H1 (cell line): ENCODE measurements around the gene GRIK1. TPM values are rescaled to one million over a fixed set of nuclear protein-coding genes. Genes with fewer than 3 reads are reported as not detected.

Experiments used
- NRF1 ChIP-seq: IDR thresholded peaks from 2 replicates; pipeline ENCODE4 v1.6.1; 2011; ENCODE audit warnings: mild to moderate bottlenecking, low read depth, low read length, improper control_type of control experiment
- polyA plus RNA-seq, 7 experiments: library from polyadenylated mRNA; depleted of rRNA in 3 of 7; stranded (reverse) in 5 of 7; unstranded in 2 of 7; fragments of >200 nt in 5 of 7; fragments of 200-250 nt in 2 of 7; gene quantifications; 1 replicate in 5 of 7; 2 replicates in 1 of 7; 4 replicates in 1 of 7; pipeline versions ENCODE4 v1.2.1 to v1.2.3, GENCODE V29; 2011 to 2013; ENCODE audit warnings: missing spikeins in 2 of 7, mixed read lengths in 2 of 7
- total RNA-seq: library from RNA; stranded (reverse); fragmentation: NEBNext Ultra II Directional; extraction: Animal tissue kit (Norgen Biotek cat#: 25700); gene quantifications from 2 replicates; pipeline ENCODE4 v1.2.1, GENCODE V29; 2021

The GRIK1 gene
- total and polyA plus RNA-seq, 2 of the 8 experiments (the other 6 are each of a cell fraction or from before 2014, with no cell fraction given), result 0.11 to 0.32 TPM

DNA sequence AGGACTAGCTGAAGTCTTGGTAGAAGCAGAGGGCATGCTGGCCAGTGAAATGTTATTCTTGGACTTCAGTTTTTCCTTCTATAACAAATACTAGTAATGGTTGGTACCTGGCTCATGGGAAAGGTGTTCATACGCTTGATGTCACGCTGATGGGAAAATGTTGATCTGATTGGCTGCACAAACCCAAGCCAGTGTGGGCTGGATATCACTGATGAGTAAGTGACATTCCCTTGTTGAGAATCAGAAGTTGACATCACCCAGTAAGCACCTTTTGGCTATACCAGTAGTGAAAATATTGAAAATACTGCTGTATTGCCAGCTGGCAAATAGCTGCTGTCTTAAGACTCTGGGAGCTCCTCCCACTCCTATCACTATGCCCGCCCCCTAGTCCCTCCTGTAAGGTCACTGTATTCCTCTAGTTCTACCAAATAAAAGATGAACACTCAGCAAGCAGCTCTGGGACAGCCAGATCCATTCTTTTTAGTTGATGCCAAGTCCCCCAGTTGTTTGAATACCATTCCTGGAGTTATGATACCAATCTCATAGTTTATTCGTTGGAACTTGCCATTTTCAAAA, 168.2 kb downstream of the GRIK1 start (continued):
- TF ChIP-seq NRF1, result no peak
